ENCODE measurements around the gene ZNF672. TPM values are rescaled to one million over a fixed set of nuclear protein-coding genes. Genes with fewer than 3 reads are reported as not detected.

The ZNF672 gene
- total RNA-seq, 1 experiment from 2014 or later = 27.6 TPM

GRCh38 chr1:248814351-248814750, 23.7 kb upstream of the ZNF672 start:
- POLR2A ChIA-PET = no interaction called here
- CTCF ChIA-PET = no interaction called here
- DNase-seq (ENCODE audit: low read depth, low spot score) (no peak), ATAC-seq (no peak)
- RAD21 ChIA-PET (ENCODE audit: low non-redundant PET in 1 of 2, low total read pairs in 2 of 2, uncharacterized antibody in 2 of 2, unreplicated experiment in 2 of 2) = no interaction called here
- H4K20me1 ChIP-seq (ENCODE audit: insufficient read depth) = no peaks in the 10 kb centered on the region
- TF ChIP-seq MAX (IDR thresholded peaks at IDR 0.05) (no peak), POLR2A (IDR thresholded peaks at IDR 0.05; ENCODE audit: borderline replicate concordance, extremely low read depth, insufficient read depth, insufficient read length) (no peak), EZH2 (IDR thresholded peaks at IDR 0.05) (no peak), CEBPB (IDR thresholded peaks at IDR 0.05; ENCODE audit: low read depth) (no peak), CBX3 (IDR thresholded peaks at IDR 0.05; ENCODE audit: low read depth) (no peak), SRF (IDR thresholded peaks at IDR 0.05; ENCODE audit: low read depth) (no peak), YY1 (IDR thresholded peaks at IDR 0.05; ENCODE audit: extremely low read depth, insufficient replicate concordance, low read depth, low read length) (no peak), TCF7L2 (IDR thresholded peaks at IDR 0.05; ENCODE audit: borderline replicate concordance, extremely low read depth, insufficient read depth, insufficient read length) (no peak)
- H3K4me1 ChIP-seq (ENCODE audit: control insufficient read depth in 1 of 2, insufficient read depth in 2 of 2, low read length in 2 of 2) = no peaks in the 10 kb centered on the region
- no peak overlapping the region for H2AFZ ChIP-seq (ENCODE audit: low read depth, low read length, poor library complexity, severe bottlenecking)
- no peak overlapping the region for H3K4me3 ChIP-seq (replicated peaks in 1 of 2; ENCODE audit: low read depth in 1 of 2, low read length in 2 of 2)
- H3K9me2 ChIP-seq (ENCODE audit: insufficient read depth) = no peaks in the 10 kb centered on the region
- H3K79me2 ChIP-seq (ENCODE audit: insufficient read depth, low read length) = no peaks in the 10 kb centered on the region; the same call in 1 of the 2 replicates
- H3K9ac ChIP-seq (ENCODE audit: low read length) = no peak overlapping the region
- intact Hi-C loops (cut with micrococcal nuclease) = no loop called here
- H3K4me2 ChIP-seq (ENCODE audit: low read length) = no peak overlapping the region
- H3K9me3 ChIP-seq (ENCODE audit: control insufficient read depth in 1 of 2, insufficient read depth in 1 of 2, low read depth in 1 of 2, low read length in 2 of 2) = no peaks in the 10 kb centered on the region
- peaks cover 6 to 26% of the 10 kb centered on the region in 2 experiments; a peak in 3 of 4 replicates for H3K36me3 ChIP-seq (ENCODE audit: control insufficient read depth in 1 of 2, insufficient read depth in 2 of 2, low read length in 2 of 2)
- no TSS peak for BruUV-seq (replicated peaks)
- no peaks in the 10 kb centered on the region for H3K27me3 ChIP-seq (ENCODE audit: insufficient read depth, low read length)
- no peak overlapping the region for H3K27ac ChIP-seq (ENCODE audit: low read depth, low read length)

GRCh38 chr1:248815407-248816034, 22.5 kb upstream of the ZNF672 start:
- Histone ChIP-seq H3K4me1 (ENCODE audit: control insufficient read depth in 1 of 2, insufficient read depth in 2 of 2, low read length in 2 of 2) (peaks cover 0 to 1% of the 10 kb centered on the region in 2 experiments; a peak in 1 of 4 replicates), H3K9ac (ENCODE audit: low read length) (no peak overlapping the region), H3K4me3 (replicated peaks in 1 of 2; ENCODE audit: low read depth in 1 of 2, low read length in 2 of 2) (no peak overlapping the region), H3K4me2 (ENCODE audit: low read length) (no peak overlapping the region), H3K79me2 (ENCODE audit: insufficient read depth, low read length) (peaks cover 4% of the 10 kb centered on the region), H3K36me3 (ENCODE audit: control insufficient read depth in 1 of 2, insufficient read depth in 2 of 2, low read length in 2 of 2) (peaks cover 12 to 26% of the 10 kb centered on the region in 2 experiments), H3K27ac (ENCODE audit: low read depth, low read length) (no peak overlapping the region), H4K20me1 (ENCODE audit: insufficient read depth) (no peaks in the 10 kb centered on the region), H3K9me3 (ENCODE audit: control insufficient read depth in 1 of 2, insufficient read depth in 1 of 2, low read depth in 1 of 2, low read length in 2 of 2) (no peaks in the 10 kb centered on the region), H2AFZ (ENCODE audit: low read depth, low read length, poor library complexity, severe bottlenecking) (no peak overlapping the region), H3K9me2 (ENCODE audit: insufficient read depth) (no peaks in the 10 kb centered on the region), H3K27me3 (ENCODE audit: insufficient read depth, low read length) (no peaks in the 10 kb centered on the region)
- POLR2A ChIA-PET = no interaction called here
- ATAC-seq = no peak
- intact Hi-C loops (cut with micrococcal nuclease) = no loop called here
- TSS peak; percentile 28 for BruUV-seq (replicated peaks)
- RAD21 ChIA-PET (ENCODE audit: low non-redundant PET in 1 of 2, low total read pairs in 2 of 2, uncharacterized antibody in 2 of 2, unreplicated experiment in 2 of 2) = no interaction called here
- no peak for DNase-seq (ENCODE audit: low read depth, low spot score)
- TF ChIP-seq YY1 (IDR thresholded peaks at IDR 0.05; ENCODE audit: extremely low read depth, insufficient replicate concordance, low read depth, low read length) = no peak
- no peak for TF ChIP-seq ELF1 (IDR thresholded peaks at IDR 0.05; ENCODE audit: borderline replicate concordance, low read depth)
- TF ChIP-seq JUND (IDR thresholded peaks at IDR 0.05) = no peak
- no peak for TF ChIP-seq FOSL1 (IDR thresholded peaks at IDR 0.05; ENCODE audit: low read depth)
- TF ChIP-seq ZBTB33 (IDR thresholded peaks at IDR 0.05; ENCODE audit: extremely low read depth, insufficient replicate concordance, low read length) = no peak
- TF ChIP-seq EZH2phosphoT487 (IDR thresholded peaks at IDR 0.05; ENCODE audit: borderline replicate concordance) = no peak
- no peak for TF ChIP-seq RAD21 (IDR thresholded peaks at IDR 0.05; ENCODE audit: low read depth)
- CTCF ChIA-PET = no interaction called here
